ENCODE measurements around the gene ESF1.
"Not testable (repeated sequence)": the region's sequence is repeated elsewhere in the genome, so short reads cannot be mapped to it uniquely, and the experiment has no call there.

ESF1 gene

GRCh38 chr20:13788167-13788834 is 3.6 kb upstream of the ESF1 start:
- DNase-seq (ENCODE audit: low read depth): no peak

- no peak for DNase-seq (ENCODE audit: low read depth)
These were observed 1.6 kb upstream of the ESF1 start for GRCh38 chr20:13786143-13786828.

GRCh38 chr20:13784271-13784892 is 337 bp downstream of the ESF1 start:
- no peak for DNase-seq (ENCODE audit: low read depth)

- DNase-seq (ENCODE audit: low read depth): no peak
These were observed 1.2 kb downstream of the ESF1 start for GRCh38 chr20:13783528-13783927.

- no peak for DNase-seq (ENCODE audit: low read depth)
These were observed 5.9 kb downstream of the ESF1 start for GRCh38 chr20:13778827-13779226.

GRCh38 chr20:13777171-13777601 is 7.5 kb downstream of the ESF1 start:
- DNase-seq (ENCODE audit: low read depth): no peak

- no peak for DNase-seq (ENCODE audit: low read depth)
These were observed 8.9 kb downstream of the ESF1 start for GRCh38 chr20:13775867-13776266.

- DNase-seq (ENCODE audit: low read depth): no peak
These were observed 12.2 kb downstream of the ESF1 start for GRCh38 chr20:13772529-13772928.

- DNase-seq (ENCODE audit: low read depth): no peak
These were observed 12.8 kb downstream of the ESF1 start for GRCh38 chr20:13771853-13772453.

GRCh38 chr20:13770141-13770540 is 14.6 kb downstream of the ESF1 start:
- DNase-seq (ENCODE audit: low read depth): no peak

- no peak for DNase-seq (ENCODE audit: low read depth)
These were observed 18.8 kb downstream of the ESF1 start for GRCh38 chr20:13765868-13766416.

- DNase-seq (ENCODE audit: low read depth): no peak
These were observed 19.4 kb downstream of the ESF1 start for GRCh38 chr20:13765299-13765698.

GRCh38 chr20:13760451-13760946 is 24.2 kb downstream of the ESF1 start:
- DNase-seq (ENCODE audit: low read depth): not testable (repeated sequence)

- no peak for DNase-seq (ENCODE audit: low read depth)
These were observed 25.8 kb downstream of the ESF1 start for GRCh38 chr20:13758884-13759283.

- no peak for DNase-seq (ENCODE audit: low read depth)
These were observed 28.2 kb downstream of the ESF1 start for GRCh38 chr20:13756551-13756950.

- DNase-seq (ENCODE audit: low read depth): no peak
These were observed 28.9 kb downstream of the ESF1 start for GRCh38 chr20:13755809-13756208.

- no peak for DNase-seq (ENCODE audit: low read depth)
These were observed 31.2 kb downstream of the ESF1 start for GRCh38 chr20:13753436-13754036.

- DNase-seq (ENCODE audit: low read depth): no peak
These were observed 34.9 kb downstream of the ESF1 start for GRCh38 chr20:13749811-13750210.

GRCh38 chr20:13745784-13746183 is 38.9 kb downstream of the ESF1 start:
- no peak for DNase-seq (ENCODE audit: low read depth)

- no peak for DNase-seq (ENCODE audit: low read depth)
These were observed 40.4 kb downstream of the ESF1 start for GRCh38 chr20:13744352-13744751.

GRCh38 chr20:13741879-13742278 is 42.8 kb downstream of the ESF1 start:
- no peak for DNase-seq (ENCODE audit: low read depth)
